GM12892 (cell line): ENCODE results near the gene GMPS.

Experiments
- POLR2A ChIP-seq: IDR thresholded peaks from 2 replicates; pipeline ENCODE4 v1.6.1; 2011; ENCODE audit warnings: low read depth, low read length, control low read depth
- POLR2AphosphoS5 ChIP-seq: IDR thresholded peaks from 2 replicates; pipeline ENCODE4 v1.6.1; 2011; ENCODE audit warnings: low read depth, low read length, control low read depth
- TAF1 ChIP-seq: IDR thresholded peaks from 2 replicates; pipeline ENCODE4 v1.6.1; 2011; ENCODE audit warnings: low read depth, mild to moderate bottlenecking, control low read depth, low read length, borderline replicate concordance

- TF ChIP-seq TAF1 = no peak
- TF ChIP-seq POLR2A = no peak
- TF ChIP-seq POLR2AphosphoS5 = no peak
Measured at GRCh38 chr3:155889952-155890351, 19.5 kb downstream of the GMPS start.
